K562 (cell line): ENCODE data around the gene KHDC3L. TPM values are rescaled to one million over a fixed set of nuclear protein-coding genes. Genes with fewer than 3 reads are reported as not detected.

Experiments used
- ATAC-seq: fragments of 200-7000 bp; cut with Tn5 transposase; 3 replicates; pipeline ENCODE4 v1.9.1; 2020; ENCODE audit warnings: moderate library complexity
- BruUV-seq: library from RNA; stranded (reverse); fragments of 400-500 nt; replicated peaks from 2 replicates; lab custom pipeline; 2021; lab: Mats Ljungman, UMichigan
- CTCF ChIA-PET: fragments of 300-600 bp; formaldehyde crosslinking; extraction: SDS; loops from one replicate; lab custom pipeline; 2021; ENCODE audit warnings: low intra/inter-chr PET ratio; lab: Yijun Ruan, JAX
- POLR2A ChIA-PET: fragments of 300-600, 350-650 bp; sonication (Branson Sonifier 250); formaldehyde crosslinking; extraction: SDS; loops from one replicate; lab custom pipeline; 2021; ENCODE audit warnings: antibody characterized with exemption, inconsistent platforms; lab: Yijun Ruan, JAX
- DNase-seq, 4 experiments: peaks; one replicate each; pipeline versions ENCODE4 v3.0.0 to v3.0.0-alpha.2; 2011 to 2018; ENCODE audit warnings: low spot score in 3 of 4, mixed read lengths in 3 of 4; ENCODE audit errors: extremely low read depth in 1 of 4
- FAIRE-seq: peaks from 2 replicates; lab custom pipeline; 2011; peaks lifted over from hg19 to GRCh38; lab: Jason Lieb, UNC
- H2AFZ ChIP-seq: 2 replicates; pipeline ENCODE4 v1.6.0; 2011; ENCODE audit warnings: low read depth, low read length, control low read depth, inconsistent platforms
- H3K27ac ChIP-seq: fragments of 200-600 bp; 3 replicates; pipeline ENCODE4 v1.8.0; 2011; ENCODE audit warnings: low read depth, mild to moderate bottlenecking, control low read depth, inconsistent platforms, low read length, moderate library complexity, mixed read lengths; ENCODE audit errors: extremely low read depth
- H3K27me3 ChIP-seq, 2 experiments: fragments of 300-600 bp in 1 of 2; 2 replicates in 1 of 2; 3 replicates in 1 of 2; pipeline versions ENCODE4 v1.6.0 to v1.8.0; 2011; ENCODE audit warnings: inconsistent platforms in 2 of 2, low read length in 2 of 2, mild to moderate bottlenecking in 1 of 2, mixed read lengths in 1 of 2, moderate library complexity in 1 of 2; ENCODE audit not compliant: control insufficient read depth in 2 of 2, insufficient read depth in 2 of 2
- H3K36me3 ChIP-seq: fragments of 300-600 bp; 3 replicates; pipeline ENCODE4 v1.8.0; 2011; ENCODE audit warnings: mild to moderate bottlenecking, low read length, inconsistent platforms; ENCODE audit not compliant: control insufficient read depth, insufficient read depth
- H3K4me1 ChIP-seq, 2 experiments: fragments of 200-600 bp in 1 of 2; replicated peaks in 1 of 2; 2 replicates in 1 of 2; 3 replicates in 1 of 2; pipeline versions ENCODE4 v1.5.1 to v1.8.0; 2011; ENCODE audit warnings: inconsistent platforms in 2 of 2, low read length in 2 of 2, mild to moderate bottlenecking in 1 of 2, mixed read lengths in 1 of 2, moderate library complexity in 1 of 2; ENCODE audit not compliant: control insufficient read depth in 2 of 2, insufficient read depth in 2 of 2
- H3K4me2 ChIP-seq: 2 replicates; pipeline ENCODE4 v1.6.1; 2011; ENCODE audit warnings: low read length, control low read depth, inconsistent platforms, mixed read lengths; ENCODE audit not compliant: insufficient read depth
- H3K4me3 ChIP-seq: fragments of 200-600 bp; sonication (generic), shearing (Covaris generic); 2 replicates; pipeline ENCODE4 v1.5.1; 2016; ENCODE audit warnings: control low read depth, inconsistent platforms
- H3K79me2 ChIP-seq: fragments of 200-600 bp; 3 replicates; pipeline ENCODE4 v1.8.0; 2011; ENCODE audit warnings: low read length, inconsistent platforms; ENCODE audit not compliant: control insufficient read depth, insufficient read depth
- H3K9ac ChIP-seq, 2 experiments: 2 replicates each; pipeline versions ENCODE4 v1.6.0 to v1.6.1; 2011; ENCODE audit warnings: low read depth in 2 of 2, low read length in 2 of 2, control low read depth in 1 of 2, inconsistent platforms in 1 of 2, mild to moderate bottlenecking in 1 of 2, mixed read lengths in 1 of 2; ENCODE audit not compliant: insufficient read depth in 1 of 2
- H3K9me1 ChIP-seq: one replicate; pipeline ENCODE4 v1.6.0; 2011; ENCODE audit warnings: inconsistent platforms, mild to moderate bottlenecking, low read length, moderate library complexity; ENCODE audit not compliant: control insufficient read depth, insufficient read depth
- H3K9me3 ChIP-seq: replicated peaks from 2 replicates; pipeline ENCODE4 v1.5.1; 2011; ENCODE audit warnings: low read depth, low read length, inconsistent platforms; ENCODE audit not compliant: control insufficient read depth, insufficient read depth
- H4K20me1 ChIP-seq: replicated peaks from 2 replicates; pipeline ENCODE4 v1.6.1; 2011; ENCODE audit warnings: low read length, inconsistent platforms, mixed read lengths; ENCODE audit not compliant: control insufficient read depth, insufficient read depth
- EWSR1 ChIP-seq: fragments of 450-650 bp; IDR thresholded peaks from 2 replicates; pipeline ENCODE4 v1.6.1; 2018; ENCODE audit warnings: borderline replicate concordance, mild to moderate bottlenecking, low read depth, moderate library complexity; ENCODE audit not compliant: partially characterized antibody
- HES1 ChIP-seq: fragments of 450-650 bp; IDR thresholded peaks from 2 replicates; pipeline ENCODE4 v1.6.1; 2016; ENCODE audit warnings: low read depth, mild to moderate bottlenecking, moderate library complexity
- HMG20A ChIP-seq: fragments of 450-650 bp; formaldehyde crosslinking; conservative IDR thresholded peaks from 2 replicates; pipeline ENCODE4 v1.4.0; 2020; ENCODE audit warnings: mild to moderate bottlenecking, mixed read lengths
- NR2F6 ChIP-seq: fragments of 450-650 bp; formaldehyde crosslinking; IDR thresholded peaks from 2 replicates; pipeline ENCODE4 v1.4.0; 2020; ENCODE audit warnings: mild to moderate bottlenecking
- PCBP1 ChIP-seq: fragments of 200-400 bp; formaldehyde crosslinking; IDR thresholded peaks from 2 replicates; pipeline ENCODE4 v1.6.1; 2018; ENCODE audit warnings: mild to moderate bottlenecking, low read depth, low read length; ENCODE audit not compliant: poor library complexity, severe bottlenecking
- SPI1 ChIP-seq: IDR thresholded peaks from 2 replicates; pipeline ENCODE4 v1.6.1; 2011; ENCODE audit warnings: low read depth, low read length, control low read depth, borderline replicate concordance
- WHSC1 ChIP-seq: IDR thresholded peaks from one replicate; pipeline ENCODE4 v1.6.1; 2012; ENCODE audit warnings: low read length, control low read depth, inconsistent platforms
- XRCC4 ChIP-seq: IDR thresholded peaks from one replicate; pipeline ENCODE4 v1.6.1; 2011; ENCODE audit not compliant: insufficient read depth, insufficient read length; ENCODE audit errors: extremely low read depth
- ZNF274 ChIP-seq: IDR thresholded peaks from 2 replicates; pipeline ENCODE4 v1.6.1; 2011; ENCODE audit warnings: low read depth, mild to moderate bottlenecking, low read length, moderate library complexity, borderline replicate concordance
- ZSCAN32 ChIP-seq: fragments of 450-650 bp; formaldehyde crosslinking; IDR thresholded peaks from 2 replicates; pipeline ENCODE4 v1.4.0; 2020; ENCODE audit warnings: mild to moderate bottlenecking, moderate library complexity
- whole genome bisulfite sequencing: fragments of 100-300 bp; shearing (Covaris generic); methylation state at CpG from one replicate; pipeline ENCODE4 v1.1.6; 2016; ENCODE audit warnings: low coverage, mixed read lengths; ENCODE audit not compliant: insufficient coverage; ENCODE audit errors: missing lambda C conversion rate; 5-methylcytosine and 5-hydroxymethylcytosine counted together
- in situ Hi-C: fragments of 300-500 bp; cut with MboI; formaldehyde crosslinking; loops from 4 replicates; pipeline ENCODE4 v1.15.0; 2018; ENCODE audit warnings: inconsistent platforms, mixed read lengths
- intact Hi-C: fragments of 100-400 bp; cut with micrococcal nuclease; formaldehyde crosslinking; loops from 2 replicates; pipeline ENCODE4 v1.14.2; 2022
- polyA plus RNA-seq, 8 experiments: library from polyadenylated mRNA; depleted of rRNA in 4 of 8; stranded (reverse) in 5 of 8; unstranded in 3 of 8; fragments of >200 nt; fragmentation: Nextera tagmentation in 2 of 8; fragmentation: Illumina TruSeq in 1 of 8; extraction: Ambion mirVana in 2 of 8; extraction: Trizol in 1 of 8; gene quantifications; 2 replicates each; pipeline versions ENCODE4 v1.2.1 to v1.2.3, GENCODE V29; 2011 to 2014; ENCODE audit warnings: inconsistent platforms in 1 of 8, missing spikeins in 1 of 8
- total RNA-seq, 7 experiments: library from RNA; depleted of rRNA in 6 of 7; stranded (reverse); fragments of >200 nt in 6 of 7; fragmentation: Illumina TruSeq in 2 of 7; extraction: Trizol in 2 of 7; gene quantifications; 2 replicates each; pipeline versions ENCODE4 v1.2.1 to v1.2.3, GENCODE V29; 2011 to 2021; ENCODE audit warnings: low replicate concordance in 1 of 7

The KHDC3L gene
- total and polyA plus RNA-seq, 9 of the 15 experiments (the other 6 are each of a cell fraction or from before 2014, with no cell fraction given), result not detected

GRCh38 chr6:73341335-73341734 lies 21.1 kb upstream of the KHDC3L start:
- no peak overlapping the region for H3K4me3 ChIP-seq
- intact Hi-C loops (no loop called here), in situ Hi-C loops (loop anchor here (25.0 kb wide), 1 partner anchor 929 kb away; no protein-coding TSS in a partner anchor)
- ATAC-seq (no peak), FAIRE-seq (no peak), DNase-seq (no peak)
- no peaks in the 10 kb centered on the region for H3K9me3 ChIP-seq
- POLR2A ChIA-PET, result no interaction called here
- CTCF ChIA-PET, result no interaction called here
- BruUV-seq, result no TSS peak
- 0% methylated on average over 1 of the region's 1 CpG for WGBS
- H2AFZ ChIP-seq, result no peak overlapping the region
- H3K9me1 ChIP-seq, result no peaks in the 10 kb centered on the region
- TF ChIP-seq HES1, result no peak
- TF ChIP-seq NR2F6, result no peak
- 0 out of 2 replicates have a peak, but pooled peaks have one; percentile 24 for TF ChIP-seq SPI1
- no peaks in the 10 kb centered on the region for H3K4me1 ChIP-seq
- no peak overlapping the region for H3K9ac ChIP-seq
- no peaks in the 10 kb centered on the region for H3K79me2 ChIP-seq
- no peak overlapping the region for H3K27ac ChIP-seq
- no peaks in the 10 kb centered on the region for H3K36me3 ChIP-seq
- H3K4me2 ChIP-seq, result no peak overlapping the region
- peaks cover 4 to 22% of the 10 kb centered on the region in 2 experiments for H3K27me3 ChIP-seq
- no peaks in the 10 kb centered on the region for H4K20me1 ChIP-seq

GRCh38 chr6:73342174-73342573 lies 20.3 kb upstream of the KHDC3L start:
- FAIRE-seq (no peak), DNase-seq (no peak), ATAC-seq (no peak)
- Histone ChIP-seq H3K4me3 (no peak overlapping the region), H2AFZ (no peak overlapping the region), H3K4me2 (no peak overlapping the region), H3K27ac (no peak overlapping the region), H3K9me3 (no peaks in the 10 kb centered on the region), H3K9ac (no peak overlapping the region), H3K36me3 (no peaks in the 10 kb centered on the region), H3K27me3 (peaks cover 4 to 19% of the 10 kb centered on the region in 2 experiments), H3K4me1 (no peaks in the 10 kb centered on the region), H4K20me1 (no peaks in the 10 kb centered on the region), H3K79me2 (no peaks in the 10 kb centered on the region), H3K9me1 (no peaks in the 10 kb centered on the region)
- BruUV-seq, result no TSS peak
- 0% methylated on average over 2 of the region's 5 CpGs for WGBS
- CTCF ChIA-PET, result no interaction called here
- intact Hi-C loops (no loop called here), in situ Hi-C loops (loop anchor here (25.0 kb wide), 1 partner anchor 930 kb away; no protein-coding TSS in a partner anchor)
- POLR2A ChIA-PET, result no interaction called here
- no peak for TF ChIP-seq HMG20A (CRISPR knock-in tag)
- no peak for TF ChIP-seq ZSCAN32 (CRISPR knock-in tag)
- no peak for TF ChIP-seq EWSR1
- TF ChIP-seq ZNF274, result no peak
- peak; percentile 62 for TF ChIP-seq PCBP1
- no peak for TF ChIP-seq XRCC4
- no peak for TF ChIP-seq WHSC1
- TF ChIP-seq, all 486 proteins: peak for 1
